ENCODE results near the gene PPP6R1. TPM values are rescaled to one million over a fixed set of nuclear protein-coding genes. Genes with fewer than 3 reads are reported as not detected.

Gene PPP6R1
- total and polyA plus RNA-seq, 2 of the 13 experiments (the other 11 are each of a cell fraction or from before 2014, with no cell fraction given) = 25.8 to 54.0 TPM

DNA sequence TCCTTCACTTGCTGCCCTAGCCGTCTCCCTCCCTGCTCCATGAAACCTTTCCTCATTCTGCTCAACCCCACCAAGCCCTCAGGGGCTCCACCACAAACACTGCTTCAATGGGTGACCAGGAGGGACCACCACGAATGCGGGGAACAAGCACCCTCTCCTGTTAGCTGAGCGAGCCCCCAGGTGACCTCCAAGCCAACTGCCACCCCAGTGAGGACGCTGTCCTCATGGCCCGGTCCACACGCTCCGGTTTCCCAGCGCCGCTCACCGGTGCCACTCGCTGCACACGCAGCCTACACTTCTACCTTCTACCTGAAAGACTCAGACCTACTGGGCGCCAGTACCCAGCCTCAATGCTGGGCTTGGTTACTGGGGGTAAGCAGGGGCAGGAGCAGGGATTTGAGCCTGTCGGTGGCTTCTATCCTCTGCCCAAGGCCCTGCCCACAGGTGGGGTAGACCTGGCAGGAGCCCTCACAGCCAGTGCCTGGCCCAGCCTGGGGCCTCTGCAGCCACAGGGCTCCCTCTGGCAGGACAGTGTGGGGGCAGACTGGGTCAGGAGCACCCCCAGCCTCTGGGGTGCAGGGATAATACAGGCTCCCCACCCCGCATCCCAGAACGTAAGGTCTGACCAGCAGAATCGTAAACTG lies 29.6 kb downstream of the PPP6R1 start (continued):
- TF ChIP-seq PCBP2 (optimal IDR thresholded peaks at IDR 0.05; ENCODE audit: low read depth, low read length, poor library complexity, severe bottlenecking) (no peak), DZIP1 (CRISPR knock-in tag; IDR thresholded peaks at IDR 0.05) (0 out of 2 replicates have a peak, but pooled peaks have one; percentile 40), SP4 (CRISPR knock-in tag; IDR thresholded peaks at IDR 0.05) (0 out of 2 replicates have a peak, but pooled peaks have one; percentile 11), ISX (CRISPR knock-in tag; conservative IDR thresholded peaks at IDR 0.05) (no peak), PRDM15 (CRISPR knock-in tag; IDR thresholded peaks at IDR 0.05) (no peak), MBD4 (IDR thresholded peaks at IDR 0.05; ENCODE audit: borderline replicate concordance, low read length) (no peak), CBX2 (IDR thresholded peaks at IDR 0.05; ENCODE audit: low read depth, low read length) (no peak), CBX2 (CRISPR knock-in tag; IDR thresholded peaks at IDR 0.05; ENCODE audit: low read depth) (no peak)
